BLaER1 (cell line): ENCODE data around the gene SUSD4.

Experiments used
- H3K27ac ChIP-seq: shearing (Covaris generic); formaldehyde crosslinking; 2 replicates; pipeline ENCODE4 v1.8.1; 2022
- H3K27me3 ChIP-seq: shearing (Covaris generic); formaldehyde crosslinking; 2 replicates; pipeline ENCODE4 v1.8.1; 2022
- H3K36me3 ChIP-seq: shearing (Covaris generic); formaldehyde crosslinking; 2 replicates; pipeline ENCODE4 v1.8.1; 2022
- H3K4me1 ChIP-seq: shearing (Covaris generic); formaldehyde crosslinking; 2 replicates; pipeline ENCODE4 v1.8.1; 2022
- H3K4me2 ChIP-seq: shearing (Covaris generic); formaldehyde crosslinking; 2 replicates; pipeline ENCODE4 v1.8.1; 2022
- H3K4me3 ChIP-seq: shearing (Covaris generic); formaldehyde crosslinking; 2 replicates; pipeline ENCODE4 v1.8.1; 2022
- H3K9ac ChIP-seq: shearing (Covaris generic); formaldehyde crosslinking; 2 replicates; pipeline ENCODE4 v1.8.1; 2022
- H3K9me3 ChIP-seq: shearing (Covaris generic); formaldehyde crosslinking; 2 replicates; pipeline ENCODE4 v1.8.1; 2022
- H4K20me1 ChIP-seq: shearing (Covaris generic); formaldehyde crosslinking; 2 replicates; pipeline ENCODE4 v1.8.1; 2022
- Cebpa-rat ChIP-seq: shearing (Covaris generic); IDR thresholded peaks from 2 replicates; pipeline ENCODE4 v1.8.1; 2022

SUSD4 gene

DNA sequence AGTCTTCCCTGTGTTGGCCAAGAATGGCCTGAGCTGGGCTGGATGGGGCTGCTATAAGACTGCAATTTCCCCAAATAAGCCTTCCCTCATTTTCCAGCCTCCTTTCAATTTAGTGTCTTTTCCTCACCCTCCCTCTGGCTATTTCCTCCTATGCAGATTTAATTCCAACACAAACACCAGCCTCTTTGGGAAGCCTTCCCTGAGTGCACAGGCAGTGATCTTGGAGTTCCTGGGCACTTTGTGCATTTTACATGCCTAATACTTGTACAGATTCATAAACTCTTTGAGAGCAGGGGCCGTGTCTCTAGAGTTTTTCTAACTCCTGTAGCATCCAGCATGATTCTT lies 129.8 kb downstream of the SUSD4 start:
- H3K4me3 ChIP-seq: no peak overlapping the region
- no peak overlapping the region for H3K9ac ChIP-seq
- no peaks in the 10 kb centered on the region for H3K36me3 ChIP-seq
- no peaks in the 10 kb centered on the region for H4K20me1 ChIP-seq
- H3K9me3 ChIP-seq: peaks cover 13% of the 10 kb centered on the region; the same call in 1 of the 2 replicates
- H3K27ac ChIP-seq: no peak overlapping the region
- no peaks in the 10 kb centered on the region for H3K27me3 ChIP-seq
- TF ChIP-seq Cebpa-rat: no peak
- no peak overlapping the region for H3K4me2 ChIP-seq
- no peaks in the 10 kb centered on the region for H3K4me1 ChIP-seq

DNA sequence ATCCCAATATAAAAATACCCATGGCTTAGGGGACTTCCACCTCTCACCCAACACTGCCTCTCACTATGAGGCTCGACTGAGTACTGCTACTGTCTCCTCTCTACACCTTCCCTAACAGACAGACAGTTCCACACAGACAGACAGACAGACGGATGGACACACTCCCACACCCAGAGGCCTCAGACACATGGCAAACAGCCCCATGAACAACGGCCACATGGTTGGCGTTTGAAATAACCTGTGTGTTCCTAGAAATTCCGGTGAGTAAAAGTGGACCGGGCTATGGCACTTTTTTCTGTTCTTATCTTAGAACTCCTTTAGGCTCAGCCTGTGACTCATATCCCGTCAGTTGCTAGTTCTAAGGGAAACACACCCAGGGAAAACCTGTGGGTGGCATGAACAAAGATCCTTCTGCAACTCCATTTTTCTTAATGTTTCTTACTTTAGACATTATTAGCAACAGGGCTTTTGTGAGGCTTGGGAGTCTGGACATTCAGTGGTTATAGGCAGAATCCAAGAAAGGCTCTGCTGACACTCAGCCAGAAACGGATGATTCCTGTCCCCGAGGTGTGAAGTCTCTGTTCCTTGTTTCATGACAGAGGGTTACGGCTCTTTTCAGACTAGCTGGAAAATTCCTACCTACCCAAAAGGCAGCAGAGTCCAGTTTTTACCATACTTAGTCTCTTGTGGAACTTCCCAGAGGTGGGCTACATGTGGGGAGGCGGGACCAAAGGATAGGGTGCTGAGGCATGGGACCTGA lies 130.4 kb downstream of the SUSD4 start:
- Histone ChIP-seq H3K4me1 (no peaks in the 10 kb centered on the region), H3K4me2 (no peak overlapping the region), H3K36me3 (no peaks in the 10 kb centered on the region), H3K9ac (no peak overlapping the region), H4K20me1 (no peaks in the 10 kb centered on the region), H3K4me3 (no peak overlapping the region), H3K9me3 (peaks cover 13% of the 10 kb centered on the region; the same call in 1 of the 2 replicates), H3K27me3 (no peaks in the 10 kb centered on the region), H3K27ac (no peak overlapping the region)
- TF ChIP-seq Cebpa-rat: no peak

GRCh38 chr1:223233019-223233409 lies 131.0 kb downstream of the SUSD4 start:
- H3K36me3 ChIP-seq: no peaks in the 10 kb centered on the region
- no peak overlapping the region for H3K9ac ChIP-seq
- no peak for TF ChIP-seq Cebpa-rat
- H3K9me3 ChIP-seq: peaks cover 13% of the 10 kb centered on the region; the same call in 1 of the 2 replicates
- no peak overlapping the region for H3K4me3 ChIP-seq
- no peak overlapping the region for H3K27ac ChIP-seq
- H3K4me2 ChIP-seq: no peak overlapping the region
- no peaks in the 10 kb centered on the region for H3K27me3 ChIP-seq
- no peaks in the 10 kb centered on the region for H4K20me1 ChIP-seq
- H3K4me1 ChIP-seq: no peaks in the 10 kb centered on the region

- no peak overlapping the region for H3K9ac ChIP-seq
- H3K27me3 ChIP-seq: no peaks in the 10 kb centered on the region
- peaks cover 4% of the 10 kb centered on the region; the same call in 1 of the 2 replicates for H3K9me3 ChIP-seq
- no peak overlapping the region for H3K4me2 ChIP-seq
- H3K4me1 ChIP-seq: no peaks in the 10 kb centered on the region
- no peak overlapping the region for H3K27ac ChIP-seq
- TF ChIP-seq Cebpa-rat: no peak
- no peak overlapping the region for H3K4me3 ChIP-seq
- no peaks in the 10 kb centered on the region for H3K36me3 ChIP-seq
- no peaks in the 10 kb centered on the region for H4K20me1 ChIP-seq
These were observed 132.4 kb downstream of the SUSD4 start for GRCh38 chr1:223231581-223231980.

GRCh38 chr1:223231011-223231572 lies 132.9 kb downstream of the SUSD4 start:
- H3K27ac ChIP-seq: no peak overlapping the region
- H3K4me3 ChIP-seq: no peak overlapping the region
- no peaks in the 10 kb centered on the region for H4K20me1 ChIP-seq
- H3K9me3 ChIP-seq: no peaks in the 10 kb centered on the region
- no peaks in the 10 kb centered on the region for H3K36me3 ChIP-seq
- no peaks in the 10 kb centered on the region for H3K27me3 ChIP-seq
- H3K9ac ChIP-seq: no peak overlapping the region
- no peak for TF ChIP-seq Cebpa-rat
- H3K4me2 ChIP-seq: no peak overlapping the region
- no peaks in the 10 kb centered on the region for H3K4me1 ChIP-seq

DNA sequence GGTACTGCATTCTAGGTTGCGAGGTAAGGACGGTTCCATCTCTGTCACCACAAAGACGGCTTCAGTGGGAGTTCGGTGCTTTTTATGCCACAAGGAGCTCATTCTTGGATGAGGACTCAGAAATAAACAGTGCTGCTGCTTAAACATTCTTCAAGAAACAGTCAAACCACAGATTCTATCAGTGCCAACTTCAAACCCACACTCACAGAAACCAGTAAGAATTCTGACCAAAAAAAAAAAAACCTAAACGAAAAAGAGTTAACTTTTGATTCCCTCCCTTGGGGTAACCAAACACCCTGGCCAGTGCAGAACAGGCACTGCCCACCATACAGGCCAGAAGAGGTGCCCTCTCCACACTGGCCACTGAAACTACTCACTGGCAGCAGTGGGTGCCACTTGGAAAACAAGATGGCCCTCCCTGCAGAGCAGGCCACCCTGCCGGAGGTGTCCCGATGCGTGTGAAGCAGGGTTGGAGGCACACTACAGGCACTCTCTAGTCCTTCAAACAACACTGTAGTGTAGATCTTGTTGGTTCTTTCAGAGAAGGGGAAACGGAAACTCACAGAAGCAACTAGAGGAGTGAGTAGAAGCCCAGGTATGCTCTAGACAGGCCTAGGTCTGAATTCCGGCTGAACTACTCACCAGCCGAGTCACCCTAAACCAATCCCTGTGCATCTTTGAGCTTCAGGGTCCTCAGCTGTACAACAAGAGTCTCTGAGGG lies 133.7 kb downstream of the SUSD4 start:
- H3K27ac ChIP-seq: no peak overlapping the region
- no peak overlapping the region for H3K4me3 ChIP-seq
- H3K4me2 ChIP-seq: no peak overlapping the region
- TF ChIP-seq Cebpa-rat: no peak
- H3K4me1 ChIP-seq: no peaks in the 10 kb centered on the region
- H4K20me1 ChIP-seq: no peaks in the 10 kb centered on the region
- H3K9ac ChIP-seq: no peak overlapping the region
- H3K27me3 ChIP-seq: no peaks in the 10 kb centered on the region
- no peaks in the 10 kb centered on the region for H3K36me3 ChIP-seq
- no peaks in the 10 kb centered on the region for H3K9me3 ChIP-seq

DNA sequence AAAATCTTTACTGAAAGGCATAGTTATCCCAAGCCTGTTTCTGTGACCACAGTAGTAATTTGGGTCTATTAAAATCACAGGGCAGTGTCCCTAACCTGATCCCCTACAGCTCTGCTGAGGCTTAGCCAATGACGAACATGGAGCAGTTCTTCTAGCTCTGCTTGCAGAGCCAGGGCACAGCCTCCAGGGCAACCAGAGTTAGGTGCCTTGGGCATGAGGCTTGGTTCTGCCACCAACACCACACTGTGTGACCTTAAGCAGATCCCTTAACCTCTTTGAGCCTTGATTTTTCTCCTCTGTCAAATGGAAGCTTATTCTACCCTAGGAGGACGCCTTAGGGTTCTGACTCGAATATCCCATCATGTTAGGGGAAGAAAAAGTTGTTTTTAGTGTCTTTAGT lies 134.2 kb downstream of the SUSD4 start:
- Histone ChIP-seq H3K9me3 (no peaks in the 10 kb centered on the region), H3K4me1 (no peaks in the 10 kb centered on the region), H3K9ac (no peak overlapping the region), H3K36me3 (no peaks in the 10 kb centered on the region), H3K27ac (no peak overlapping the region), H3K4me2 (no peak overlapping the region), H4K20me1 (no peaks in the 10 kb centered on the region), H3K27me3 (no peaks in the 10 kb centered on the region), H3K4me3 (no peak overlapping the region)
- no peak for TF ChIP-seq Cebpa-rat

DNA sequence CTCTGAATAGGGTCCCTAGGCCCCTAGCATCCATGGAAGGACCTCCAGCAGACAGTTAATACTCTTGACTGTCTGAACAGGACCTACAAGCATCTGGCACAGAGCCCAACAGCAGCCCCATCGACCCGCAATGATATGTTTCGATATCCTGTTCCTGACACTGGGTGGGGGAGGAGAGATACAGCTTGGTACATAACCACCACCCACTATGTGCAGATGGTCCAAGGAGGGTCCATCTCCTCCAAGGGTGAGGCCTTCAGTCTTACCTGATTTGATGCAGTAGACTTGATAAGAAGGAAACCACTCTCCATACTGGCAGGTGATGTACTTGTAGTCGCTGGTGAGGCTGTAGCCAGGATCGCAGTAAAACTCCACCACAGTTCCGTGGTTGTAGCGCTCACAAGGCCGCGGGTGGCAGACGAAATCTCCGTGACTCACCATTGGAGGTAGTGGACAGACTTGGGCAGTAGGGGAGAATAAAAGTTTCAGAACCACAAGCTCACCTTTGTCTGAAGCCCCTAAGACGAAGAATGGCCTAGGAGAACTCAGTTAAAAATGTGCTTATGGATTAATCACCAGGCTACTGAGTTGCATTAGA lies 134.9 kb downstream of the SUSD4 start:
- Histone ChIP-seq H3K36me3 (no peaks in the 10 kb centered on the region), H3K9me3 (no peaks in the 10 kb centered on the region), H3K27me3 (no peaks in the 10 kb centered on the region), H3K27ac (no peak overlapping the region), H4K20me1 (no peaks in the 10 kb centered on the region), H3K4me3 (no peak overlapping the region), H3K4me2 (no peak overlapping the region), H3K9ac (no peak overlapping the region), H3K4me1 (no peaks in the 10 kb centered on the region)
- TF ChIP-seq Cebpa-rat: no peak

DNA sequence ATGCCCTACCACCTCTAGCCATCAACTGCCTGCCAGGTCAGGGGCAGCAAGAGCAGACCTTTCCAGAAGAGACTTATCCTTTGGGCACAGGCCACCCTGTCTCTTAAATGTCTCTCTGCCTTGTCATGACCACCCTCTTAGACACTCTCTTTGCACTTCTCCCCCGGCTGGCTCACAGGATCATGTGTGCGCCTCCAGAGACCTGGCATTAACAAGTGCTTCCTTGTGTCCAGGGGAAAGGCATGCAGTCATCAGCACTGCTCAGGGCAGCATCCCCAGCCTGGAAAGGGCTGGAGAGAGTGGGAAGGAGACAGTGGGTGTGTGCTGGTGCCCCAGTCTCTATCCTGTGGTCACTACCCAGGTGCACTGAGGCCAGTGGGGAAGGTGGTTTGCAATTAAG lies 135.8 kb downstream of the SUSD4 start:
- Histone ChIP-seq H3K4me1 (no peaks in the 10 kb centered on the region), H3K4me2 (no peak overlapping the region), H3K36me3 (no peaks in the 10 kb centered on the region), H3K9ac (no peak overlapping the region), H4K20me1 (no peaks in the 10 kb centered on the region), H3K9me3 (no peaks in the 10 kb centered on the region), H3K27me3 (no peaks in the 10 kb centered on the region), H3K4me3 (no peak overlapping the region), H3K27ac (no peak overlapping the region)
- TF ChIP-seq Cebpa-rat: no peak
